Measurements from ENCODE around the gene EGFR. TPM values are rescaled to one million over a fixed set of nuclear protein-coding genes. Genes with fewer than 3 reads are reported as not detected.

EGFR gene
- total and polyA plus RNA-seq, 7 donors = 3.6 to 39.7 (median 14.1) TPM

GRCh38 chr7:55099066-55099820 is 80.4 kb downstream of the EGFR start:
- intact Hi-C loops (cut with DNase I) = no loop called here
- H3K4me3 ChIP-seq = no peak overlapping the region

GRCh38 chr7:55099821-55100543 is 81.2 kb downstream of the EGFR start:
- 50 to 66% (median 53%) methylated on average over 8 of the region's 8 CpGs for WGBS, 3 donors
- H3K4me1 ChIP-seq = peaks cover 54% of the 10 kb centered on the region

More at GRCh38 chr7:55099066-55099820, 80.4 kb downstream of the EGFR start:
- DNase-seq (peak in 1 of 2 donors; percentile 79), ATAC-seq (peak in 3 of 4 donors; percentile 28 to 50 (median 38))
- no peaks in the 10 kb centered on the region for H3K9me3 ChIP-seq
- no peak for TF ChIP-seq CTCF (IDR thresholded peaks at IDR 0.05)
- H3K27me3 ChIP-seq (ENCODE audit: insufficient read depth in 3 of 3, low read length in 2 of 3) = no peaks in the 10 kb centered on the region
- H3K27ac ChIP-seq = peak overlapping the region; percentile 83
- H3K36me3 ChIP-seq (ENCODE audit: insufficient read depth in 1 of 2, low read depth in 1 of 2) = no peaks in the 10 kb centered on the region
- WGBS, 3 donors = 48 to 65% (median 56%) methylated on average over 9 of the region's 9 CpGs
- peaks cover 55% of the 10 kb centered on the region for H3K4me1 ChIP-seq

GRCh38 chr7:55100544-55101327 is 81.9 kb downstream of the EGFR start:
- H3K36me3 ChIP-seq (ENCODE audit: insufficient read depth in 1 of 2, low read depth in 1 of 2) = no peaks in the 10 kb centered on the region
- peak overlapping the region; percentile 83 for H3K27ac ChIP-seq
- intact Hi-C loops (cut with DNase I) = no loop called here
- no peaks in the 10 kb centered on the region for H3K27me3 ChIP-seq (ENCODE audit: insufficient read depth in 3 of 3, low read length in 2 of 3)
- peak overlapping the region; percentile 49 for H3K4me3 ChIP-seq
- ATAC-seq (peak; percentile 64 to 75 (median 70)), DNase-seq (peak; percentile 79 to 93)
- WGBS, 3 donors = 24 to 44% (median 30%) methylated on average over 21 of the region's 21 CpGs
- H3K9me3 ChIP-seq = no peaks in the 10 kb centered on the region
- TF ChIP-seq CTCF (IDR thresholded peaks at IDR 0.05) = no peak
- H3K4me1 ChIP-seq = peaks cover 57% of the 10 kb centered on the region

More at GRCh38 chr7:55099821-55100543, 81.2 kb downstream of the EGFR start:
- no peaks in the 10 kb centered on the region for H3K9me3 ChIP-seq
- H3K36me3 ChIP-seq (ENCODE audit: insufficient read depth in 1 of 2, low read depth in 1 of 2) = no peaks in the 10 kb centered on the region
- no peak for TF ChIP-seq CTCF (IDR thresholded peaks at IDR 0.05)
- DNase-seq (peak in 1 of 2 donors; percentile 70), ATAC-seq (peak; percentile 29 to 59 (median 41))
- peak overlapping the region; percentile 49 for H3K4me3 ChIP-seq
- peak overlapping the region; percentile 83 for H3K27ac ChIP-seq
- H3K27me3 ChIP-seq (ENCODE audit: insufficient read depth in 3 of 3, low read length in 2 of 3) = no peaks in the 10 kb centered on the region
- intact Hi-C loops (cut with DNase I) = no loop called here

GRCh38 chr7:55101359-55101758 is 82.5 kb downstream of the EGFR start:
- Histone ChIP-seq H3K27ac (peak overlapping the region; percentile 83), H3K36me3 (ENCODE audit: insufficient read depth in 1 of 2, low read depth in 1 of 2) (no peaks in the 10 kb centered on the region), H3K4me3 (peak overlapping the region; percentile 49), H3K4me1 (peaks cover 52% of the 10 kb centered on the region), H3K27me3 (ENCODE audit: insufficient read depth in 3 of 3, low read length in 2 of 3) (no peaks in the 10 kb centered on the region), H3K9me3 (no peaks in the 10 kb centered on the region)
- TF ChIP-seq CTCF (IDR thresholded peaks at IDR 0.05) = no peak
- peak; percentile 25 to 73 (median 54) for ATAC-seq
- DNase-seq = no peak
- intact Hi-C loops (cut with DNase I) = no loop called here
- 24 to 51% (median 24%) methylated on average over 9 of the region's 9 CpGs for whole genome bisulfite sequencing, 3 donors
